HG03354 (cell line): ENCODE measurements around the gene STT3B.
"Not testable (repeated sequence)": the region's sequence is repeated elsewhere in the genome, so short reads cannot be mapped to it uniquely, and the experiment has no call there.

ENCODE experiments used
- ATAC-seq: cut with Tn5 transposase; IDR thresholded peaks from one replicate; pipeline ENCODE4 v1.9.1; 2021; ENCODE audit warnings: mild to moderate bottlenecking; ENCODE audit not compliant: unreplicated experiment, poor library complexity, severe bottlenecking

The STT3B gene

DNA sequence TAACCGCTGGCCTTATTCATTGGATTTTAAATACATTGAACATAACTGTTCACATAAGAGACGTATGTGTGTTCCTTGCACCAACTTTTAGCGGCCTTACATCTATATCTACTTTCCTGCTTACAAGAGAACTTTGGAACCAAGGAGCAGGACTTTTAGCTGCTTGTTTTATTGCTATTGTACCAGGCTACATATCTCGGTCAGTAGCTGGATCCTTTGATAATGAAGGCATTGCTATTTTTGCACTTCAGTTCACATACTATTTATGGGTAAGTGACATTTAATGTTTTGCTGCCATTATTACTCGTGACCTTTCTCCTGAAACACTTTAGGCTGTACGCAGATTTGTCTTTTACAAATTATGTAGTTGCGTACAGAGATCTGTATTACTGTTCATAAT lies 47.1 kb downstream of the STT3B start:
- ATAC-seq = no peak

DNA sequence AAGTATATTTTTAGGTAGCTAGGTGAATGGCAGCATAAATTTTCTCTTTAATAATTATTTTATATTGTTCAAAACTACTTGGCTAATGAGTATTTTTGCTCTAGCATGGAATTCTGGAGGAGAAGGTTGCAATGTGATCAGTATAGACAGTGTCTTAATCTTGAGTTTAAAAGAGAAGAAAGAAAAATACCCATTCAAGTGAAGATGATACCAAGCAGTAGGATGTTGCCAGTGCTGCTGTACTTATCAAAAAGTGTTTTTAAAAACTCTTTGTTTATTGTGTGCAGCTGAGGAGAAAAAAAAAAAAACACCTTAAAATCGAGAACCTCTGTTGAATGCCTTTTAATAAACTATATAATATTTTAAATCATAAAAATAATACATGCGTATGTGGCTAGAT lies 47.9 kb downstream of the STT3B start:
- no peak for ATAC-seq

DNA sequence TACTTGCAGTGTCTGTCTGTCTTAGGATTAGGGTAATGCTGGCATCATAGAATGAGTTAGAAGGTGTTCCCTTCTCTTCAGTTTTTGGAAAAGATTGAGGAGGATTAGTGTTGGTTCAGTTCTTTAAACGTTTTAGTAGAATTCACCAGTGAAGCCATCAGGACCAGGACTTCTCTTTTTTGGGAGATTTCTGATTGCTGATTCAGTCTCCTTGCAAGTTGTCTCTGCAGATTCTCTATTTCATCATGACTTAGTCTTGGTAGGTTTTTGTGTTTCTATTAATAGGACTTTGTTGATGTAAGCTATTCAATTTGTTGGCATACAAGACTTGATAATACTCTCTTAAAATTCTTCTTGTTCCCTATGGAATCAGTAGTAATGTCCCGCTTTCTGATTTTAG lies 48.9 kb downstream of the STT3B start:
- no peak for ATAC-seq

DNA sequence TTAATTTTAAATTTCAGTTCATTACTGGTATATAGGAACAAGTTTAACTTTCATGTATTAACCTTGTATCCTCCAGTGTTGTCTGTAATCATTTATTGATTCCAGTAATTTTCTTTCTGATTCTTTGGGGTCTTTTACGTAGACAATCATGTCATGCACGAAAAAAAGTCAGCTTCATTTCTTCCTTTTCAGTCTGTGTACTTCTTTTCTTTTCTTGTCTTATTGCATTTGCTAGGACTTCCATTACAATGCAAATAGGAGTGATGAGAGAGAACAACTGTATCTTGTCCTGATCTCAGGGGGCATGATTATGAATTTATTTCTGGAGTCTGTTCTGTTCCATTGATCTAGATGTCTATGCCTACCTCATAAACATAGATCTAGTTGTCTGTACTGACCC lies 56.5 kb downstream of the STT3B start:
- ATAC-seq = no peak

DNA sequence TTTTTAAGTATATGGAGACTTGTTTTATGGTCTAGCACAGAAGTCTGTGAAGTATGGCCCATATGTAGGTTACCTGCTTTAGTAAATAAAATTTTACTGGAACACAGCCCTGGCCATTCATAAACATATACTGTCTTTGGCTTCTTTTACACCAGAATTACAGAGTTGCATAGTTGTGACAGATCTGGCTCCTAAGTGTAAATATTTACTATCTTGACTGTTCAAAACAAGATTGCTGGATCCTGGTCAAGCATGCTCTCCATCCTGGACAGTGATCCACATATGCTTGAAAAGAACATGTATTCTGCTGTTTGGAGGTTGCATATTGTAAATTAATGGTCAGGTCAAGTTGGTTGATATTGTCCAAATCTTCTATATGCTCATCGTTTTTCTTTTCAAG lies 57.9 kb downstream of the STT3B start:
- ATAC-seq = no peak

DNA sequence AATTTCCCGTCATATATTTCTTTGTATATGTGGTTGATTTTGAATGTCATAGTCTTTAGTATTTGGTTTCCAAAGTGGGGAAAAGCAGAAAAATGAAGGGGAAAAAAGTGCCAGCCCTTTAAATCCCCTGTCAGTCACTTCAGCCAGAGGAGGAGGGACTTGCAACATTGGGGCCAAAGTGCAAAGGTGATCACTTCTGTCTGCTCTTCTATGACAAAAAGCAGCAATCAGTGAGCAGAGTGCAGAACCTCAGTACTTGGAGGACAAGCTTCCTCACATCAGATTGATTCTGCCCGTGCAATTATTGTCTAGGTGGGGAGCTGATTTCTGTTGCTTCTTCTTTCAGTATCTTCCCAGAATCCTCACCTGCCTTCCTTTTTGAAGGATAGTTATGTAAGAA lies 60.0 kb downstream of the STT3B start:
- no peak for ATAC-seq

DNA sequence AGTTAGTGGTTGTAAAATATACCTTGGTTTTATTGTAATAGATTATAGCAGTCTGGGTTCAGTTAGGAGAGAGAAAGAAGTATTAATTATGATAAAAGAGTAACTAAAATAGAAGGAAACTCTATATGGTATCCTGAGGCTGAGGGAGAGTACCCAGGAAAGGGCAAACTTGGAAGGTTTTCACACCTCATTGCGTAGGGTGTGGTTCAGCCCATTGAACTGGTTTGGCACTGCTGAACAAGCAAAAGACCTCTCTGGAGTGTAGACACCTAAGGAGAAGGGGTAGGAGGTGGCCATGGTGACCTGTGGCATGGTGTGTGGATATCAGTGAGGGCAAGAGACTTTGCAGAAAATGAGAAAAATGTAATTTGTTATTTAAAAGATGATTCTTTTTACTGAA lies 63.5 kb downstream of the STT3B start:
- no peak for ATAC-seq

DNA sequence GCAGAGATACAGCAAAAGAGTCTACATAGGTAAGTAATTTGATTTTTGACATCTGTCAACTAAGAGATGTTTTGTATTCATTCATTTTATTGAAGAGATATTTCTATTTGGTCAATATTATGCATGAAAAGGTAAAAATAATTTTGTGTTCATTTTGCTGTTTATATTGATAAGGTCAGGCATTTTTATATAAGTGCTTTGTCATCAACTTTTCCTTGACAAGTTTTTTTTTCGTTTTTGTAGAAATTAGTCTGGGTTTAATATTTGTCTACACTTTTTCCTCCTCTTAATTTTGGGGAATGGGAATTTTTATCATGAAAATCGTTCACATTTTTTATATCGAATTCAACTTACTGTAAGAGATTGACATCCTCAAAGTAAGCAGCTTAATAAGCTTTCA lies 67.7 kb downstream of the STT3B start:
- ATAC-seq = no peak

DNA sequence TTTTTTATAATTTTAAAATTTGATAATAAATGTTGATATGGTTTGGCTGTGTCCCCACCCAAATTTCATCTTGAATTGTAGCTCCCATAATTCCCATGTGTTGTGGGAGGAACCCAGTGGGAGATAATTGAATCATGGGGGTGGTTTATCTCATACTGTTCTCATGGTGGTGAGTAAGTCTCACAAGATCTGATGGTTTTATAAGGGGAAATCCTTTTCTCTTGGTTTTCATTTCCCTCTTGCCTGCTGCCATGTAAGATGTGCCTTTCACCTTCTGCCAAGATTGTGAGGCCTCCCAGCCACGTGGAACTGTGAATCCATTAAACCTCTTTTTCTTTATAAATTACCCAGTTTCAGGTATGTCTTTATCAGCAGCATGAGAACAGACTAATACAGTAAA lies 72.6 kb downstream of the STT3B start:
- not testable (repeated sequence) for ATAC-seq

DNA sequence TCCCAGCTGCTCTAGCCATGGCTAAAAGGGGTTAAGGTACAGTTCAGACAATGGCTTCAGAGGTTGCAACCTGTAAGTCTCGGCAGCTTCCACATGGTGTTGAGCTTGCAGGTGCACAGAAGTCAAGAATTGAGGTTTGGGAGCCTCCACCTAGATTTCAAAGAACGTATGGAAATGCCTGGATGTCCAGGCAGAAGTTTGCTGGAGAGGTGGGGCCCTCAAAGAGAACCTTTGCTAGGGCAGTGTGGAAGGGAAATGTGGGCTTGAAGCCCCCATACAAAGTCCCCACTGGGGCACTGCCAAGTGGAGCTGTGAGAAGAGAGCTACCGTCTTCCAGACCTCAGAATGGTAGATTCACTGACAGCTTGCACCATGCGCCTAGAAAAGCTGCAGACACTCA lies 73.7 kb downstream of the STT3B start:
- no peak for ATAC-seq

DNA sequence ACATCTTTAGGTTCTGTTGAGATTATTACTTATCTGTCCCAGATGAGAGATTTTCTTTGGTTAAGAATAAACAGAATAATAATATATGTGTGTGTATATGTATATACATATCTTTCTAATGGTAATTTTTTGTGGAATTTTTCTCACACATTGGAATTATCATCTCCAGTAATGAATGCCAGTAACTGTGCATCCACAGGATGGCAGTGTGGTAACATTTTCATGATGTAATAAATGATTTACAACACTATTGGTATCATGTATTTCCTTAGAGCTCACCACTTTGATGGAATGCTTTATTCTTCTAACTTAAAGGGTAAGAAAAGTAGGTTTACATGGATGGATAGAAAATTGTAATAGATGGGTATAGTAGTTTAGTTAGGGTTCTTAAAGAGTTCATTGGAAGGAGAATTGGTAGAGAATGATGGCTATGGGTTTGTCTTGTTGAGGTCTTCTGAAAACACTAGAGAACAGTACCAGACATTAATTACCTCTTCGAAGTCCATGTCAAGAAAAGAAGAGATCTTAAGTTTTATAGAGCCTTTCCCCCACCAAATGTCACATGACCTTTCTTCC lies 78.1 kb downstream of the STT3B start:
- ATAC-seq = no peak

DNA sequence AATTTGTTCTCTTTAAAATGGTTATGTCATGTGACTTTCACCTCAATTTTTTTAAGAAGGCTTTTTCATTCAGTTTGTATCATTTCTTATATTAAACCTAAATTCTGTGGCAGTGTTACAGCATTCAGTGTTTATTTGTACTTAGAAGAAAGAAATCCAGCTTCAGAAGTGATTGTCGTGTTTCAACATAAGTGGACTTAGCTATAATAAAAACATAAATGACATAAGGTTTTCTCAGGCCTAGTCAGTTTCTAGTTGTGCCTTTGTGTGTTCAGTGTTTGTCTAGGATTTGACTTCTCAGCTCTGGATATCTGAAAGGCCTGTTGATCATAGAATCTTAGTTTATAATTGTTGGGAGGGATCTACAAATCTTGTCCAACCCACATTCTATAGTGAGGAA lies 80.5 kb downstream of the STT3B start:
- ATAC-seq = no peak

DNA sequence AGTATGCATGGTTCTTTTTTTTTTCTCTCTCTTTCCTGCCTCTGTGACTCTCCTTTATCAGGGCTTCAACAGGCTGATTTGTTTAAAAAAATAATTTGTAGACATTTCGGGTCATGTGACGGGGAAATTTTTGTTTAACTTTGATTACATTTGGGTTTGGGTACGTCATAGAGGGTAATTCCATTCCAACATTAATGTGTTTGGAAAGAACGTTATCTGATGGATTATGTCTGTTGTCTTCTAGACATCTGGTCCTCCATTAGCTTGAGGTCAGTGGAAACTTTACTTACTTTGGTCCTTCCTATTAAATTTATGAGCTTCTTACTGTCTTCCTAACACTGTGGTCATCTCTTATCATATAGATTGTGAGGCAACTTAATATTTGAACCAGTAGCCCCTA lies 80.9 kb downstream of the STT3B start:
- ATAC-seq = no peak

DNA sequence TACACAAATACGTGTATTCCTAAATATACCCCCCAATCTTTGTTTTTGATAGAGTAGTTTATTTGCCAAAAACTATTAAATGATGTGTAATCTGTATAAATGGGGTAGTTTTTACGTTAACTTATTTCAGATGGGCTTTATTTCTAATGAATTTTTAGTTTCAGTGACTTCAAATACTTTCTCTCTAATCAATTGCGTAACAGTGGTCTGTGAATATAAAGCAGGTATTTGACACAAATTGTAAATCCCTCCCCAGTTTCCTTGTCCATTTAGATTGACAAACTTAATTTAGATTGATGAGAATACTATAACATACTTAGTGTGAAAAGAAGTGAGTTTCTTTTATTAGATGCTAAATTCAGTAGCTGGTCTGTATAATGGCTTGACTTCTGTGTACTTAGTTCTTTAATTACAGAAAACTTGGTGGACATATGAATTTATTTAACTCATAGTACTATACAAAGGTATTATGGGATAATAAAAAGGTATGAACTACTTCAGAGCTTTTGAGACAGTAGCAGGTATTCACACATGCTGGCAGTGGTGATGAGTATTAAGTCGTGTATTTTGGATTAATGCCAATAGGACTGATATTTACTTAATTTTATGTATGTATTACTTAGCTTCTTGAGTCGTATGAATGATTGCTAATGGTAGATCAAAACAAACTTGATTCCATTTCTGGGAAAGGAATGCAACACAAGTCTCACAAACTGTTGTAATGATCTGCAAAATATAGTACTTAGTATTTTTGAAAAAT lies 81.6 kb downstream of the STT3B start:
- ATAC-seq = no peak

DNA sequence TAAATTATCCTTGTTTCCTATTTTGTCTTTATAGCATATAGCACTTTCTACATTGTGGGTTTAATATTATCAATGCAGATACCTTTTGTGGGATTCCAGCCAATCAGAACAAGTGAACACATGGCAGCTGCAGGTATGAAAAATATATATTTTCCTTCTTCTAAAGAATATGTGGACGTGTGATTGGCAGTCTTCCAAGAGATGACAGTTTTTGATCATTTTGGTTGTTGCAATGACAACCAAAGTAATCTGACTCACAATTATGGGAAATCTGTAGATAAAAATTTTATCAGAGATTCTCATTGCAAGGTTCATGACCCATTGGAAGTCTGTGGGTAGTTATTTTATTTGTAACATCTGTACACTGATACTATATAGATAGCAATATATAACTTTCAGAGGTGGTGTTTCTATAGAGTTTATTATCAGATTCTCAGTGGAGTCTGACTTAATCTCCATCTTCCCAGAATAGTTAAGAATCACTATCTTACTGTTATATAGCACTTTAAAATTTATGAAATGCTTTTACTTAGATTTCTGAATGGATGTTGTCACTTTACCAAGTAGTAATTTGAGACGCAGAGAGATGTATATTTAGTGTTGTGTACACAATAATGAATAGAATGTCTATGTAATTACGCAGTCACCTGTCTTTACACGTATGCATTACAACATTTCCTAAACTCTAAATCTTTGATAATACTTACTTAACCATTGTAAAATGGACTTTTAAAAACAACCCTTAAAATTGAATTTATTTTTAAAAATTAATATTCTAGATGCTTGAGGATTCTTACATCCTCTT lies 82.5 kb downstream of the STT3B start:
- ATAC-seq = no peak

DNA sequence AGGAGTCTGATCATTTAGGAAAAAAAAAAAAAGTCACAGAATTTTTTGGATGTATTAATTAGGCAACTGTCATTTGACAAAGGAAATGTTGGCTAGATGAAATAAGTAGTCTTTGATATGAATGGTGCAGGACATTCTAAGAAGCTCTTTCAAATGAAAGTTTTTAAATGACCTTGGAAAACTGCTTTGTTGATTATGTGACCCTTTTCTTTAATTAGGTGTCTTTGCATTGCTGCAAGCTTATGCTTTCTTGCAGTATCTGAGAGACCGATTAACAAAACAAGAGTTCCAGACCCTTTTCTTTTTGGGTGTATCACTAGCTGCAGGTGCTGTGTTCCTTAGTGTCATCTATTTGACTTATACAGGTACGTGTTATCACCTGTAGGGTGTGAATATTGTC lies 84.0 kb downstream of the STT3B start:
- no peak for ATAC-seq

DNA sequence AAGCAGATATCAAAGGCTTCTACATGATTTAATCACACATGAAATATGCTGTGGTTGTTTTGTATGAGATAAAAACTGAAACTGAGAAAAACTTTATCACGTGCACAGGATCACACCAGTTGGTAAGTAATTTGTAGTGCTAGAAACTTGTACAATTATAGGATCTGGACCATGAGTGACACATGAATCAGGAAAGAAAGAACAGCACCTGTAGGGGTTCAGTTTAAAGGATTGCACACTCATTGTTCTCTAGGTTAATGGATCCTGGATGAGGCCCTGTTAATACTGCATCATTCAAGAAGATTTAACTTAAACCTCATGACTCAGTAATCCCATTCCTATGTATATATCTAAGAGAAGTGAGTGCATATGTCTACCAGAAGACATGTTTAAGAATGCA lies 87.9 kb downstream of the STT3B start:
- peak; percentile 38 for ATAC-seq

DNA sequence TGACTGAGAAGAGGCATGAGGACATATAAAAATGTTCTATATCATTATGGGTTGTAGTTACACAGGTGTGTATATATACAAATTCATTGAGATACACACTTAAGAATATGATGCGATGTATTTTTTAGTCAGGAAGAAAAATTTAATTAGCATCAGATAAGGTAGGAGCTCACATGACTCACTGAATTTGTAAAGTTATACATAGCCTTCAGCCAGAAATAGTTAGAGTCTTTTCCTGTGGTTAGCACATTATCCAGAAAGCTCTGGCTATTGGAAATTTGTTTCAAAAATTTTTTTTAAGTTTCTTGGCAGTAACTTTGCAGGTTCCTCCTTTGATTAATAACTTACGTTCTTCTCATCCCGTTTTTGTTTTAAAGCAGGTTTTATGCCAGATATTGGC lies 88.6 kb downstream of the STT3B start:
- no peak for ATAC-seq

DNA sequence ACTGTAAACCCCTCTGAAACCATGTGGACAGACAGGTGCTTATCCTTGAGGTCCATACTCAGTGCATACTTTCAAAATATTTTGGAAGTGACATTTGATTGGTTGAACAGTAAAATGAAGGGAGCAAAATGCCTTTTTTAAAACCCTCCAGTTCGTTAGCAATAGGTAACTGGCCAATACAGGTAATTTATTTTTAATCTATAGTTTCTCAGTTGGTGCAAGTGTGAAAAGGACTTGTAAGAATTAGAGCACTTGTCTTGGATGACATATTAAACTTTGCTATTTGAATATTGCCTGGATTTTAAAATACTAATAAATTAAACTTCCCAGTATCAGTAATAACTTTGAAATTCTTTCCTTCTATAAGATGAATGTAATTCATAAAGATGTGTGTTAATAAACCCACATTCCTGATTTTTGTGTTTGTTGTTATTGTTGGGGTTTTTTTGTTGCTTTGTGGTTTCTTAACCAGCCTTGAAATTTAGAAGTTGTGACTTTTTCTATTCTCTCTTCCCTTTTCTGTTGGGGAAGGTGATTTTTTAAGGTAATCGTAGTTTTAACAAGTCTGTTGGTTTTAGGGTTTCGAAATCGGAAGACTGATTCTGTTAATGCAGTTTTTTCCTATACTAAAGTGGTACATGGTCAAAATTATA lies 90.0 kb downstream of the STT3B start:
- ATAC-seq = peak; percentile 70

DNA sequence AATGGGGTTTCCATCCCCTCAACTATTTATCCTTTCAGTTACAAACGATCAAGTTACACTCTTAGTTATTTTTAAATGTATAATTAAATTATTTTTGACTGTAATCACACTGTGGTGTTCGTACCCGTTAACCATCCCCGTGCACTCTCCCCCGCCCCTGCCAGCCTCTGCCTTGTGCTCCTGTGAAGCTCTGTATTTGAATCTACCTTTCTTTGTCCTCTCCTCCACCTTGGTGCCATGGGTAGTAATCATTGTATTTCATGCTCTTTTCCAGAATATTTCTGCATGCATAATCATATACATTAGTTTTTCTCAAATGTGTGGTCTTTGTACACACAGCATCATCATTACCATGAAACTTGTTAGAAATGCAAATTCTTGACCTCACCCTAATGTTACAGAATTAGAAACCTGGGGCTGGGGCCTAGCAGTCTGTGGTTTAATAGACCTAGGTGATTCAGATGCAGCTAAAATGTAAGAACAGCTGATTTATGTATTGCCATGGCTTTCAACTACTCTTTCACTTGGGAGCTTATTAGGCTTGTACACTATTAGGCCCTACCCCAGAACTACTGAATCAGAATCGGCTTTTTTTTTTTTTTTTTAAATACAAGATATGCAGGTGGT lies 91.5 kb downstream of the STT3B start:
- ATAC-seq = peak; percentile 67
